Measurements from ENCODE around the gene GPR108. TPM values are rescaled to one million over a fixed set of nuclear protein-coding genes. Genes with fewer than 3 reads are reported as not detected.

Gene GPR108
- total RNA-seq, result 10 to 100 TPM; 22.6 to 40.3 (median 32.3) TPM

- intact Hi-C loops (cut with DNase I; ENCODE audit: low total_unique reads), result loop anchor here (1.0 to 10.0 kb wide), 6 partner anchors 205 to 887 kb away; partner anchors contain the start of genes NDUFA11, PET100, SLC25A23 and TNFSF9
- peak within 1 kb of the TSS; percentile 83 to 98 (median 94) for H3K4me3 ChIP-seq
These were observed at the start of gene GPR108 for GRCh38 chr19:6737284-6737872. TSS of gene GPR108 (minus strand) at chr19:6737580. CDS start at chr19:6737576, 4 bp downstream.

GRCh38 chr19:6779206-6779605 lies 41.8 kb upstream of the GPR108 start:
- Histone ChIP-seq H3K9me3 (no peaks in the 10 kb centered on the region), H3K4me1 (no peaks in the 10 kb centered on the region), H3K27me3 (no peaks in the 10 kb centered on the region), H3K4me3 (no peak overlapping the region), H3K27ac (no peak overlapping the region), H3K36me3 (no peaks in the 10 kb centered on the region)
- in situ Hi-C loops (cut with MboI; ENCODE audit: low sequenced_read_pairs in 4 of 4), result no loop called here
- intact Hi-C loops (cut with DNase I; ENCODE audit: low total_unique reads), result no loop called here
- no peak for DNase-seq
- TF ChIP-seq CTCF (IDR thresholded peaks at IDR 0.05 in 4 of 5, conservative IDR thresholded peaks at IDR 0.05 in 1 of 5), result no peak
- TF ChIP-seq POLR2A (IDR thresholded peaks at IDR 0.05), result no peak
- ATAC-seq, result no peak

More at GRCh38 chr19:6737284-6737872, at the start of gene GPR108:
- Histone ChIP-seq H3K36me3 (peaks cover 0 to 11% of the 10 kb centered on the region in 2 donors), H3K9me3 (no peaks in the 10 kb centered on the region), H3K4me1 (peaks cover 36 to 45% of the 10 kb centered on the region in 2 donors), H3K27ac (peak within 1 kb of the TSS; percentile 96 to 100 (median 98)), H3K27me3 (no peaks in the 10 kb centered on the region)
- DNase-seq (peak; percentile 100), ATAC-seq (peak; percentile 82 to 88)
- peak; percentile 46 to 61 for TF ChIP-seq POLR2A (IDR thresholded peaks at IDR 0.05)
- TF ChIP-seq CTCF (IDR thresholded peaks at IDR 0.05 in 4 of 5, conservative IDR thresholded peaks at IDR 0.05 in 1 of 5), result peak in 1 of 5 experiments; percentile 8
- in situ Hi-C loops (cut with MboI; ENCODE audit: low sequenced_read_pairs in 4 of 4), result loop anchor here in 2 of 4 donors (10.0 to 25.0 kb wide), 3 partner anchors 127 to 350 kb away; partner anchors contain the start of genes GTF2F1 (in 1 of the 2), PSPN (in 1 of the 2) and TUBB4A (in 1 of the 2)

- Histone ChIP-seq H3K36me3 (no peaks in the 10 kb centered on the region), H3K4me1 (no peaks in the 10 kb centered on the region), H3K27ac (no peak overlapping the region), H3K27me3 (no peaks in the 10 kb centered on the region), H3K4me3 (no peak overlapping the region), H3K9me3 (no peaks in the 10 kb centered on the region)
- in situ Hi-C loops (cut with MboI; ENCODE audit: low sequenced_read_pairs in 4 of 4), result no loop called here
- ATAC-seq, result no peak
- no peak for DNase-seq
- TF ChIP-seq CTCF (IDR thresholded peaks at IDR 0.05 in 4 of 5, conservative IDR thresholded peaks at IDR 0.05 in 1 of 5) (no peak), POLR2A (IDR thresholded peaks at IDR 0.05) (no peak)
- intact Hi-C loops (cut with DNase I; ENCODE audit: low total_unique reads), result no loop called here
These were observed 41.0 kb upstream of the GPR108 start for GRCh38 chr19:6778386-6778785.

- ATAC-seq, result no peak
- TF ChIP-seq CTCF (IDR thresholded peaks at IDR 0.05 in 4 of 5, conservative IDR thresholded peaks at IDR 0.05 in 1 of 5), result no peak
- TF ChIP-seq POLR2A (IDR thresholded peaks at IDR 0.05), result no peak
- intact Hi-C loops (cut with DNase I; ENCODE audit: low total_unique reads), result no loop called here
- Histone ChIP-seq H3K27ac (no peak overlapping the region), H3K9me3 (no peaks in the 10 kb centered on the region), H3K4me3 (no peak overlapping the region), H3K36me3 (no peaks in the 10 kb centered on the region), H3K4me1 (no peaks in the 10 kb centered on the region), H3K27me3 (peaks cover 0 to 2% (median 0%) of the 10 kb centered on the region in 3 donors)
- in situ Hi-C loops (cut with MboI; ENCODE audit: low sequenced_read_pairs in 4 of 4), result no loop called here
- DNase-seq, result no peak
These were observed 40.1 kb upstream of the GPR108 start for GRCh38 chr19:6777434-6777833.

All from gastrocnemius medialis (tissue), 4 donors.